CD14-positive monocyte (primary cell): ENCODE measurements around the gene HOXD8. TPM values are rescaled to one million over a fixed set of nuclear protein-coding genes. Genes with fewer than 3 reads are reported as not detected.
A peak's percentile ranks its signal among the peaks of the same experiment; 100 is the strongest.

Experiments used
- DNase-seq, 3 donors: peaks; one replicate each; pipeline ENCODE4 v3.0.0-alpha.2; 2011 to 2022
- H2AFZ ChIP-seq: 2 replicates; pipeline ENCODE4 v1.6.0; 2012; ENCODE audit warnings: mild to moderate bottlenecking, low read depth, low read length, inconsistent platforms; ENCODE audit not compliant: insufficient read depth, poor library complexity, severe bottlenecking
- H3K27ac ChIP-seq, 2 donors: 1 replicate in 1 of 2; 2 replicates in 1 of 2; pipeline ENCODE4 v1.5.1; 2012 to 2013; ENCODE audit warnings: low read length in 2 of 2, control low read depth in 1 of 2, inconsistent platforms in 1 of 2, low read depth in 1 of 2, mild to moderate bottlenecking in 1 of 2
- H3K27me3 ChIP-seq, 2 donors: one replicate each; pipeline versions ENCODE4 v1.6.0 to v1.6.1; 2011 to 2013; ENCODE audit warnings: low read length in 2 of 2; ENCODE audit not compliant: control insufficient read depth in 2 of 2, insufficient read depth in 2 of 2
- H3K36me3 ChIP-seq, 2 donors: replicated peaks in 1 of 2; 1 replicate in 1 of 2; 2 replicates in 1 of 2; pipeline versions ENCODE4 v1.5.1 to v1.6.1; 2012 to 2013; ENCODE audit warnings: low read length in 2 of 2, control low read depth in 1 of 2, inconsistent platforms in 1 of 2, mild to moderate bottlenecking in 1 of 2; ENCODE audit not compliant: insufficient read depth in 2 of 2, control insufficient read depth in 1 of 2
- H3K4me1 ChIP-seq, 2 donors: 1 replicate in 1 of 2; 2 replicates in 1 of 2; pipeline versions ENCODE4 v1.5.1 to v1.6.1; 2012 to 2013; ENCODE audit warnings: low read length in 2 of 2, control low read depth in 1 of 2, inconsistent platforms in 1 of 2, mild to moderate bottlenecking in 1 of 2, moderate library complexity in 1 of 2; ENCODE audit not compliant: insufficient read depth in 2 of 2, control insufficient read depth in 1 of 2
- H3K4me2 ChIP-seq: replicated peaks from 2 replicates; pipeline ENCODE3; 2012; ENCODE audit warnings: low read length, moderate library complexity, mild to moderate bottlenecking; ENCODE audit not compliant: poor library complexity, severe bottlenecking; ENCODE audit errors: extremely low read depth
- H3K4me3 ChIP-seq, 3 experiments: fragments of 200-600 bp in 1 of 3; sonication (generic) in 1 of 3; replicated peaks in 1 of 3; 1 replicate in 2 of 3; 2 replicates in 1 of 3; pipeline ENCODE4 v1.5.1; 2011 to 2013; ENCODE audit warnings: low read length in 3 of 3, mild to moderate bottlenecking in 3 of 3, control low read depth in 2 of 3, low read depth in 2 of 3, inconsistent platforms in 1 of 3, moderate library complexity in 1 of 3
- H3K79me2 ChIP-seq: 2 replicates; pipeline ENCODE4 v1.6.0; 2012; ENCODE audit warnings: mild to moderate bottlenecking, control low read depth, inconsistent platforms, low read length, moderate library complexity; ENCODE audit not compliant: insufficient read depth
- H3K9ac ChIP-seq: 2 replicates; pipeline ENCODE4 v1.6.0; 2017; ENCODE audit warnings: low read length, mild to moderate bottlenecking; ENCODE audit not compliant: insufficient read depth, poor library complexity, severe bottlenecking
- H3K9me3 ChIP-seq, 2 donors: replicated peaks in 1 of 2; 1 replicate in 1 of 2; 2 replicates in 1 of 2; pipeline versions ENCODE4 v1.5.1 to v1.6.1; 2012 to 2013; ENCODE audit warnings: low read length in 2 of 2, control low read depth in 1 of 2; ENCODE audit not compliant: control insufficient read depth in 1 of 2, insufficient read depth in 1 of 2
- H4K20me1 ChIP-seq: 2 replicates; pipeline ENCODE4 v1.6.0; 2012; ENCODE audit warnings: mild to moderate bottlenecking, low read length, control low read depth, moderate library complexity; ENCODE audit not compliant: insufficient read depth
- H3K27ac Mint-ChIP-seq, 7 donors: one replicate each; pipeline ENCODE4 v1.8.0; 2020; ENCODE audit warnings: mild to moderate bottlenecking in 7 of 7, mixed read lengths in 7 of 7, moderate library complexity in 6 of 7, inconsistent platforms in 2 of 7
- H3K27me3 Mint-ChIP-seq, 3 donors: one replicate each; pipeline ENCODE4 v1.8.0; 2021 to 2022; ENCODE audit warnings: low read depth in 3 of 3, mild to moderate bottlenecking in 3 of 3, mixed read lengths in 3 of 3, moderate library complexity in 3 of 3, inconsistent platforms in 1 of 3
- H3K36me3 Mint-ChIP-seq, 2 donors: one replicate each; pipeline ENCODE4 v1.8.0; 2020; ENCODE audit warnings: mixed read lengths in 2 of 2, inconsistent platforms in 1 of 2, mild to moderate bottlenecking in 1 of 2
- H3K4me1 Mint-ChIP-seq: one replicate; pipeline ENCODE4 v1.8.0; 2020; ENCODE audit warnings: mild to moderate bottlenecking, mixed read lengths
- H3K4me3 Mint-ChIP-seq, 2 donors: one replicate each; pipeline ENCODE4 v1.8.0; 2020; ENCODE audit warnings: mild to moderate bottlenecking in 2 of 2, mixed read lengths in 2 of 2, moderate library complexity in 1 of 2
- H3K9me3 Mint-ChIP-seq, 7 donors: one replicate each; pipeline ENCODE4 v1.8.0; 2020 to 2022; ENCODE audit warnings: mixed read lengths in 7 of 7, mild to moderate bottlenecking in 6 of 7, moderate library complexity in 6 of 7, inconsistent platforms in 2 of 7
- CTCF ChIP-seq: fragments of 200-600 bp; IDR thresholded peaks from one replicate; pipeline ENCODE4 v1.8.0; 2022; ENCODE audit warnings: antibody characterized with exemption, mild to moderate bottlenecking
- WGBS: methylation state at CpG from one replicate; pipeline ENCODE4 v1.1.5; 2013; ENCODE audit warnings: missing lambda C conversion rate; ENCODE audit not compliant: insufficient coverage; 5-methylcytosine and 5-hydroxymethylcytosine counted together
- intact Hi-C, 2 donors: fragments of 100-400 bp; cut with micrococcal nuclease; formaldehyde crosslinking; loops; one replicate each; pipeline versions ENCODE4 v1.15.0 to v1.15.1; 2023
- polyA plus RNA-seq, 3 donors: library from polyadenylated mRNA; depleted of rRNA in 1 of 3; unstranded in 2 of 3; stranded (reverse) in 1 of 3; fragments of 300-500 nt in 2 of 3; fragments of >200 nt in 1 of 3; fragmentation: Illumina TruSeq in 2 of 3; gene quantifications; 1 replicate in 2 of 3; 2 replicates in 1 of 3; pipeline ENCODE4 v1.2.3, GENCODE V29; 2012 to 2021

The HOXD8 gene
- polyA plus RNA-seq, 3 donors = not detected

GRCh38 chr2:176133389-176133788, 3.9 kb downstream of the HOXD8 start:
- no peak for DNase-seq
- Mint-ChIP-seq H3K36me3 (peaks cover 0 to 20% of the 10 kb centered on the region in 2 donors), H3K4me1 (peaks cover 34% of the 10 kb centered on the region), H3K4me3 (peak overlapping the region in 1 of 2 donors; percentile 78), H3K9me3 (peaks cover 0 to 41% (median 28%) of the 10 kb centered on the region in 7 donors), H3K27ac (peak overlapping the region in 1 of 7 donors; percentile 33), H3K27me3 (peaks cover 90 to 98% (median 91%) of the 10 kb centered on the region in 3 donors)
- Histone ChIP-seq H3K4me3 (no peak overlapping the region), H3K27ac (no peak overlapping the region), H3K79me2 (no peaks in the 10 kb centered on the region), H4K20me1 (no peaks in the 10 kb centered on the region), H3K27me3 (peaks cover 92% of the 10 kb centered on the region in 2 donors), H3K9ac (no peak overlapping the region), H3K36me3 (no peaks in the 10 kb centered on the region), H3K9me3 (peaks cover 3 to 66% of the 10 kb centered on the region in 2 donors), H3K4me1 (peaks cover 19 to 40% of the 10 kb centered on the region in 2 donors), H3K4me2 (no peak overlapping the region), H2AFZ (no peak overlapping the region)
- intact Hi-C loops = loop anchor here in 1 of 2 donors (5.0 kb wide), 1 partner anchor 1796 kb away; no protein-coding TSS in a partner anchor
- no peak for TF ChIP-seq CTCF

- TF ChIP-seq CTCF = no peak
- Histone ChIP-seq H3K4me2 (no peak overlapping the region), H3K4me1 (peaks cover 16 to 36% of the 10 kb centered on the region in 2 donors), H3K27ac (no peak overlapping the region), H4K20me1 (no peaks in the 10 kb centered on the region), H3K9me3 (peaks cover 3 to 66% of the 10 kb centered on the region in 2 donors), H3K79me2 (no peaks in the 10 kb centered on the region), H3K36me3 (no peaks in the 10 kb centered on the region), H3K4me3 (no peak overlapping the region), H3K27me3 (peaks cover 92% of the 10 kb centered on the region in 2 donors), H2AFZ (no peak overlapping the region), H3K9ac (no peak overlapping the region)
- Mint-ChIP-seq H3K4me1 (peaks cover 34% of the 10 kb centered on the region), H3K36me3 (peaks cover 0 to 18% of the 10 kb centered on the region in 2 donors), H3K4me3 (peak overlapping the region in 1 of 2 donors; percentile 78), H3K9me3 (peaks cover 0 to 41% (median 32%) of the 10 kb centered on the region in 7 donors), H3K27me3 (peaks cover 90 to 98% (median 91%) of the 10 kb centered on the region in 3 donors), H3K27ac (peak overlapping the region in 1 of 7 donors; percentile 1)
- WGBS = 47% methylated on average over 3 of the region's 4 CpGs
- intact Hi-C loops = loop anchor here in 1 of 2 donors (5.0 kb wide), 1 partner anchor 1797 kb away; no protein-coding TSS in a partner anchor
- DNase-seq = no peak
Observed at GRCh38 chr2:176134035-176134434, 4.5 kb downstream of the HOXD8 start.
